ENCODE data around the gene FDXR. TPM values are rescaled to one million over a fixed set of nuclear protein-coding genes. Genes with fewer than 3 reads are reported as not detected.
A peak's percentile ranks its signal among the peaks of the same experiment; 100 is the strongest.

The FDXR gene
- polyA plus RNA-seq, 2 of the 4 experiments (the other 2 are of a cell fraction), result 32.5 to 43.3 TPM

DNA sequence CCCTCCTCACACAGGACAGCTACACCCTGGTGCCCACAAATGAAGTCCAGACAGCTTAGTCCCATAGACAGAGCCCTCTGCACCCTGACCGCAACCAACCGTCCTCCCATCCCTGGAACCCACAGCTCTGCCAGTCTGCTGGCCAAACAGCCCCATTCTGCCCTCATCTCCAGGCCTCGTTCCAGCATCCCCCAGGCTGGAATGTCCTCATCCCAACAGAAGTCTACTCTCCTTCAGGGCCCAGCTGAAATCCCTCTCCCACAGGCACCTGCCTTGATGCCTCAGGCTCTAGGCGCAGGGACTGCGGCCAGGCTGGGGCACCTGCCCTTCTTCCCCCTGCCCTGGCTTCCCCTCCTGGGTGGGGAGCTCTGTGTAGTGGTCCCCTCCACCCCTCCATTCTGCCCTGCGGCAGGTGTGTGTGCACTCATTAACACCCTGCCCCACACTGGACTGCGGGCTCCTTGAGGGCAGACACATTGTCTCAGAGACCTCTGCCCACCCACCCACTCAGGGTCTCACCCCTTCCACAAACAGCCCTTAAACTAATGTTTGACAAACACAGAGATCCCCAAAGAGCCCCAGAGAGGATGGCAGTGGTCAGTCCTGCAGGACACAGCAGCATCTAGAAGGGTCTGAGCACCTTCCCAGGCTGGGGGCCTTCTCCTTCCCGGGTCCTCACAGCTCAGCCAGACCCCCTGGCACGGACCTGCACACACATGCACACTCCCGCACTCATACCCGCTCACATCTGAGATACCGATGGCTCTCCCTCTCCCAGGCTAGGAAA lies 13.9 kb downstream of the FDXR start:
- TF ChIP-seq GATA3 (IDR thresholded peaks at IDR 0.05; ENCODE audit: borderline replicate concordance), result no peak
- TF ChIP-seq, protein P1, sequence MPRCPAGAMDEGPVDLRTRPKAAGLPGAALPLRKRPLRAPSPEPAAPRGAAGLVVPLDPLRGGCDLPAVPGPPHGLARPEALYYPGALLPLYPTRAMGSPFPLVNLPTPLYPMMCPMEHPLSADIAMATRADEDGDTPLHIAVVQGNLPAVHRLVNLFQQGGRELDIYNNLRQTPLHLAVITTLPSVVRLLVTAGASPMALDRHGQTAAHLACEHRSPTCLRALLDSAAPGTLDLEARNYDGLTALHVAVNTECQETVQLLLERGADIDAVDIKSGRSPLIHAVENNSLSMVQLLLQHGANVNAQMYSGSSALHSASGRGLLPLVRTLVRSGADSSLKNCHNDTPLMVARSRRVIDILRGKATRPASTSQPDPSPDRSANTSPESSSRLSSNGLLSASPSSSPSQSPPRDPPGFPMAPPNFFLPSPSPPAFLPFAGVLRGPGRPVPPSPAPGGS (IDR thresholded peaks at IDR 0.05), result no peak
- TF ChIP-seq CEBPB (IDR thresholded peaks at IDR 0.05), result no peak
- no peak for TF ChIP-seq MAFK (IDR thresholded peaks at IDR 0.05; ENCODE audit: partially characterized antibody)
- no peak for TF ChIP-seq HOXB13 (CRISPR knock-in tag; IDR thresholded peaks at IDR 0.05; ENCODE audit: low read depth)
- TF ChIP-seq, protein P2, sequence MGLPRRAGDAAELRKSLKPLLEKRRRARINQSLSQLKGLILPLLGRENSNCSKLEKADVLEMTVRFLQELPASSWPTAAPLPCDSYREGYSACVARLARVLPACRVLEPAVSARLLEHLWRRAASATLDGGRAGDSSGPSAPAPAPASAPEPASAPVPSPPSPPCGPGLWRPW (IDR thresholded peaks at IDR 0.05), result no peak
- TF ChIP-seq, protein P3, sequence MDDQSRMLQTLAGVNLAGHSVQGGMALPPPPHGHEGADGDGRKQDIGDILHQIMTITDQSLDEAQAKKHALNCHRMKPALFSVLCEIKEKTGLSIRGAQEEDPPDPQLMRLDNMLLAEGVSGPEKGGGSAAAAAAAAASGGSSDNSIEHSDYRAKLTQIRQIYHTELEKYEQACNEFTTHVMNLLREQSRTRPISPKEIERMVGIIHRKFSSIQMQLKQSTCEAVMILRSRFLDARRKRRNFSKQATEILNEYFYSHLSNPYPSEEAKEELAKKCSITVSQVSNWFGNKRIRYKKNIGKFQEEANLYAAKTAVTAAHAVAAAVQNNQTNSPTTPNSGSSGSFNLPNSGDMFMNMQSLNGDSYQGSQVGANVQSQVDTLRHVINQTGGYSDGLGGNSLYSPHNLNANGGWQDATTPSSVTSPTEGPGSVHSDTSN (IDR thresholded peaks at IDR 0.05), result no peak
- TF ChIP-seq, protein P4, sequence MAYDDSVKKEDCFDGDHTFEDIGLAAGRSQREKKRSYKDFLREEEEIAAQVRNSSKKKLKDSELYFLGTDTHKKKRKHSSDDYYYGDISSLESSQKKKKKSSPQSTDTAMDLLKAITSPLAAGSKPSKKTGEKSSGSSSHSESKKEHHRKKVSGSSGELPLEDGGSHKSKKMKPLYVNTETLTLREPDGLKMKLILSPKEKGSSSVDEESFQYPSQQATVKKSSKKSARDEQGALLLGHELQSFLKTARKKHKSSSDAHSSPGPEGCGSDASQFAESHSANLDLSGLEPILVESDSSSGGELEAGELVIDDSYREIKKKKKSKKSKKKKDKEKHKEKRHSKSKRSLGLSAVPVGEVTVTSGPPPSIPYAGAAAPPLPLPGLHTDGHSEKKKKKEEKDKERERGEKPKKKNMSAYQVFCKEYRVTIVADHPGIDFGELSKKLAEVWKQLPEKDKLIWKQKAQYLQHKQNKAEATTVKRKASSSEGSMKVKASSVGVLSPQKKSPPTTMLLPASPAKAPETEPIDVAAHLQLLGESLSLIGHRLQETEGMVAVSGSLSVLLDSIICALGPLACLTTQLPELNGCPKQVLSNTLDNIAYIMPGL (CRISPR knock-in tag; IDR thresholded peaks at IDR 0.05; ENCODE audit: borderline replicate concordance), result no peak
- TF ChIP-seq KDM1A (IDR thresholded peaks at IDR 0.05; ENCODE audit: low read depth), result no peak
- no peak for TF ChIP-seq ZFP36 (IDR thresholded peaks at IDR 0.05; ENCODE audit: borderline replicate concordance, partially characterized antibody)
- no peak for TF ChIP-seq TP53 (CRISPR knock-in tag; IDR thresholded peaks at IDR 0.05)
- TF ChIP-seq CBX8 (IDR thresholded peaks at IDR 0.05), result no peak
- TF ChIP-seq NFE2L2 (conservative IDR thresholded peaks at IDR 0.05; ENCODE audit: low read length), result no peak
- TF ChIP-seq RARB (CRISPR knock-in tag; IDR thresholded peaks at IDR 0.05), result no peak
- TF ChIP-seq RAD21 (conservative IDR thresholded peaks at IDR 0.05 in 1 of 2, IDR thresholded peaks at IDR 0.05 in 1 of 2), result no peak
- no peak for TF ChIP-seq POLR2AphosphoS2 (conservative IDR thresholded peaks at IDR 0.05; ENCODE audit: low read length)
- no peak for TF ChIP-seq ZSCAN20 (CRISPR knock-in tag; IDR thresholded peaks at IDR 0.05)
- TF ChIP-seq SMC3 (IDR thresholded peaks at IDR 0.05), result no peak
- no peak for TF ChIP-seq KDM5A (IDR thresholded peaks at IDR 0.05)
- 43% methylated on average over 12 of the region's 12 CpGs for WGBS (ENCODE audit: missing lambda C conversion rate)
- H3K27ac ChIP-seq, result no peak overlapping the region
- peak overlapping the region; percentile 90 for H3K4me2 ChIP-seq
- ChIA-PET CTCF (interaction anchor here (0.8 to 42.4 kb wide), 9 partner anchors 7 to 201 kb away, joined by 3 to 1302 read pairs (median 7); partner anchors contain the start of genes FDXR, GRIN2C, NAT9 and OTOP2), POLR2A (interaction anchor here (0.6 to 3.9 kb wide), 5 partner anchors 13 to 16 kb away, joined by 3 to 15 read pairs (median 4); partner anchors contain the start of gene FDXR)
- peaks cover 5% of the 10 kb centered on the region; the same call in 2 of the 3 replicates for H3K9me3 ChIP-seq
- peaks cover 40% of the 10 kb centered on the region for H3K4me1 ChIP-seq
- ATAC-seq, result no peak
- FAIRE-seq, result no peak
- H3K4me3 ChIP-seq, result peak overlapping the region; percentile 39; the same call in 2 of the 3 replicates
- DNase-seq (ENCODE audit: low read depth in 1 of 2, low spot score in 1 of 2), result no peak

DNA sequence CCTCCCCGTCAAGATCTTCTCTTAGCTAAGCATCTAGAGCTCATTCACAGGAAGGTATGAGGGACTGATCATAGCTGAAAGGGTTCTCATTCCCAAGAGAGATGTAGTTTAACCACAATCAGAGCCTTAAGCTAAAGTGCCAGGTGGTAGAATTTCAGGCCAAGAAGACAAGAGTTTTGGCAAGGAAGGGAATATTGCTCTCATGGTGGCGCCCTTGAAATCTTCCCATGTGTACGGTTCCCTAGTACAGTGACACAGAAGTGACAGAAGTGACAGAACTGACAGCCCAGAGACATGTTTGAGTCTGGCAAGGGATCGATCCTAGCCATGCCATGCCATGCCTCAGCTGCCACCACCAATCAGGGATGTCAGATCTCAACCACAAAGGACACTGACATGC lies 15.6 kb downstream of the FDXR start:
- 50% methylated on average over 4 of the region's 4 CpGs for WGBS (ENCODE audit: missing lambda C conversion rate)
- DNase-seq (ENCODE audit: low read depth in 1 of 2, low spot score in 1 of 2), result no peak
- H3K9me3 ChIP-seq, result no peaks in the 10 kb centered on the region
- POLR2A ChIA-PET, result interaction anchor here (0.6 to 3.9 kb wide), 3 partner anchors 11 to 109 kb away, joined by 3 to 15 read pairs (median 3); partner anchors contain the start of gene FDXR
- no peak overlapping the region for H3K27ac ChIP-seq
- FAIRE-seq, result no peak
- no peak overlapping the region for H3K4me2 ChIP-seq
- H3K4me3 ChIP-seq, result no peak overlapping the region
- no peak for TF ChIP-seq KDM1A (IDR thresholded peaks at IDR 0.05; ENCODE audit: low read depth)
- TF ChIP-seq TP53 (CRISPR knock-in tag; IDR thresholded peaks at IDR 0.05), result no peak
- no peak for TF ChIP-seq EHF (CRISPR knock-in tag; IDR thresholded peaks at IDR 0.05)
- no peak for TF ChIP-seq ZNF302 (CRISPR knock-in tag; IDR thresholded peaks at IDR 0.05)
- no peak for TF ChIP-seq RAD21 (conservative IDR thresholded peaks at IDR 0.05 in 1 of 2, IDR thresholded peaks at IDR 0.05 in 1 of 2)
- no peak for TF ChIP-seq CBX8 (IDR thresholded peaks at IDR 0.05)
- TF ChIP-seq CHD2 (IDR thresholded peaks at IDR 0.05; ENCODE audit: low read length, partially characterized antibody), result no peak
- no peak for TF ChIP-seq RARB (CRISPR knock-in tag; IDR thresholded peaks at IDR 0.05)
- TF ChIP-seq, protein P5, sequence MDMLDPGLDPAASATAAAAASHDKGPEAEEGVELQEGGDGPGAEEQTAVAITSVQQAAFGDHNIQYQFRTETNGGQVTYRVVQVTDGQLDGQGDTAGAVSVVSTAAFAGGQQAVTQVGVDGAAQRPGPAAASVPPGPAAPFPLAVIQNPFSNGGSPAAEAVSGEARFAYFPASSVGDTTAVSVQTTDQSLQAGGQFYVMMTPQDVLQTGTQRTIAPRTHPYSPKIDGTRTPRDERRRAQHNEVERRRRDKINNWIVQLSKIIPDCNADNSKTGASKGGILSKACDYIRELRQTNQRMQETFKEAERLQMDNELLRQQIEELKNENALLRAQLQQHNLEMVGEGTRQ (IDR thresholded peaks at IDR 0.05), result no peak
- TF ChIP-seq JUN (IDR thresholded peaks at IDR 0.05), result no peak
- no peak for TF ChIP-seq EP300 (IDR thresholded peaks at IDR 0.05)
- TF ChIP-seq, protein P2 (IDR thresholded peaks at IDR 0.05), result no peak
- no peak for TF ChIP-seq CEBPB (IDR thresholded peaks at IDR 0.05)
- TF ChIP-seq JUNB (IDR thresholded peaks at IDR 0.05), result no peak
- TF ChIP-seq MAZ (IDR thresholded peaks at IDR 0.05; ENCODE audit: borderline replicate concordance, low read depth, low read length), result no peak
- no peak for ATAC-seq
- peaks cover 31% of the 10 kb centered on the region for H3K4me1 ChIP-seq
- CTCF ChIA-PET, result interaction anchor here (1.1 to 42.4 kb wide), 5 partner anchors 5 to 68 kb away, joined by 3 to 1302 read pairs (median 851); partner anchors contain the start of genes FDXR, GRIN2C and NAT9
